22Rv1 (cell line): ENCODE results near the gene SPATA17.
A peak's percentile ranks its signal among the peaks of the same experiment; 100 is the strongest.

ENCODE experiments used
- H3K27ac ChIP-seq: fragments of 450-650 bp; 2 replicates; pipeline ENCODE4 v1.5.1; 2017
- CTCF ChIP-seq: fragments of 450-650 bp; IDR thresholded peaks from 2 replicates; pipeline ENCODE4 v1.5.1; 2017; ENCODE audit warnings: mild to moderate bottlenecking
- ZFX ChIP-seq: fragments of 450-650 bp; IDR thresholded peaks from 2 replicates; pipeline ENCODE4 v1.6.1; 2017; ENCODE audit warnings: antibody characterized with exemption, borderline replicate concordance

The SPATA17 gene

GRCh38 chr1:217889401-217889800 lies 258.3 kb downstream of the SPATA17 start:
- H3K27ac ChIP-seq = no peak overlapping the region
- TF ChIP-seq CTCF (peak; percentile 48), ZFX (no peak)

- TF ChIP-seq CTCF (no peak), ZFX (no peak)
- H3K27ac ChIP-seq = no peak overlapping the region
These were observed 260.8 kb downstream of the SPATA17 start for GRCh38 chr1:217891966-217892365.

GRCh38 chr1:217892750-217893149 lies 261.6 kb downstream of the SPATA17 start:
- TF ChIP-seq ZFX = no peak
- H3K27ac ChIP-seq = no peak overlapping the region

- TF ChIP-seq CTCF (no peak), ZFX (no peak)
- H3K27ac ChIP-seq = no peak overlapping the region
These were observed 264.7 kb downstream of the SPATA17 start for GRCh38 chr1:217895841-217896240.

GRCh38 chr1:217896490-217896889 lies 265.3 kb downstream of the SPATA17 start:
- no peak overlapping the region for H3K27ac ChIP-seq
- TF ChIP-seq ZFX = no peak

GRCh38 chr1:217897100-217897499 lies 266.0 kb downstream of the SPATA17 start:
- TF ChIP-seq CTCF = no peak
- H3K27ac ChIP-seq = no peak overlapping the region

GRCh38 chr1:217899614-217900013 lies 268.5 kb downstream of the SPATA17 start:
- no peak for TF ChIP-seq CTCF
- no peak for TF ChIP-seq ZFX

GRCh38 chr1:217907504-217907903 lies 276.4 kb downstream of the SPATA17 start:
- H3K27ac ChIP-seq = no peak overlapping the region
- no peak for TF ChIP-seq CTCF
- TF ChIP-seq ZFX = no peak

More at GRCh38 chr1:217899614-217900013, 268.5 kb downstream of the SPATA17 start:
- H3K27ac ChIP-seq = no peak overlapping the region
